HEK293 (cell line): ENCODE data around the gene ZFAND3.
A peak's percentile ranks its signal among the peaks of the same experiment; 100 is the strongest.

Experiments used
- CTCF ChIA-PET: fragments of 350-600 bp; formaldehyde crosslinking; extraction: SDS; loops from one replicate; lab custom pipeline; 2021; ENCODE audit warnings: antibody characterized with exemption; lab: Yijun Ruan, JAX
- POLR2A ChIA-PET: fragments of 300-600 bp; formaldehyde crosslinking; extraction: SDS; loops from one replicate; lab custom pipeline; 2020; ENCODE audit warnings: antibody characterized with exemption, inconsistent platforms; lab: Yijun Ruan, JAX
- H3K27ac ChIP-seq: fragments of 200-500 bp; sonication (Bioruptor generic); 2 replicates; pipeline ENCODE4 v1.5.1; 2014; ENCODE audit warnings: low read depth, low read length, control low read depth, inconsistent platforms; ENCODE audit errors: extremely low read depth
- H3K36me3 ChIP-seq, 2 experiments: fragments of 200-500 bp in 1 of 2; sonication (Bioruptor generic) in 1 of 2; 1 replicate in 1 of 2; 2 replicates in 1 of 2; pipeline ENCODE4 v1.5.1; 2014 to 2017; ENCODE audit warnings: inconsistent platforms in 2 of 2, low read length in 2 of 2; ENCODE audit not compliant: control insufficient read depth in 2 of 2, insufficient read depth in 1 of 2
- H3K4me1 ChIP-seq: fragments of 200-500 bp; sonication (Bioruptor generic); 2 replicates; pipeline ENCODE4 v1.5.1; 2014; ENCODE audit warnings: mild to moderate bottlenecking, low read length, inconsistent platforms; ENCODE audit not compliant: control insufficient read depth, insufficient read depth
- H3K4me3 ChIP-seq: 2 replicates; pipeline ENCODE4 v1.5.1; 2011; ENCODE audit warnings: low read depth, mild to moderate bottlenecking, control low read depth, low read length, moderate library complexity
- H3K9me3 ChIP-seq: fragments of 200-500 bp; sonication (Bioruptor generic); 2 replicates; pipeline ENCODE4 v1.5.1; 2014; ENCODE audit warnings: low read depth, low read length, inconsistent platforms; ENCODE audit not compliant: control insufficient read depth, insufficient read depth
- HOXC10 ChIP-seq: sonication (generic); formaldehyde crosslinking; IDR thresholded peaks from 2 replicates; pipeline ENCODE4 v1.8.1; 2023; ENCODE audit warnings: mild to moderate bottlenecking, missing genetic modification reagents
- PBX3 ChIP-seq: sonication (generic); formaldehyde crosslinking; IDR thresholded peaks from 2 replicates; pipeline ENCODE4 v1.8.1; 2022; ENCODE audit warnings: mild to moderate bottlenecking, moderate library complexity, missing genetic modification reagents
- ZBTB11 ChIP-seq: fragments of 450-650 bp; formaldehyde crosslinking; conservative IDR thresholded peaks from 2 replicates; pipeline ENCODE4 v1.5.1; 2016; ENCODE audit warnings: low read depth, missing biosample characterization, missing genetic modification characterization
- ZBTB6 ChIP-seq: fragments of 450-650 bp; formaldehyde crosslinking; IDR thresholded peaks from 2 replicates; pipeline ENCODE4 v1.5.1; 2017; ENCODE audit warnings: missing biosample characterization, missing genetic modification characterization
- ZNF221 ChIP-seq: fragments of 450-650 bp; formaldehyde crosslinking; IDR thresholded peaks from 2 replicates; pipeline ENCODE4 v1.5.1; 2017; ENCODE audit warnings: missing biosample characterization, missing genetic modification characterization, borderline replicate concordance
- ZNF280C ChIP-seq: fragments of 450-650 bp; formaldehyde crosslinking; IDR thresholded peaks from 2 replicates; pipeline ENCODE4 v1.5.1; 2016; ENCODE audit warnings: missing biosample characterization, missing genetic modification characterization
- ZNF37A ChIP-seq: fragments of 450-650 bp; IDR thresholded peaks from 2 replicates; pipeline ENCODE4 v1.5.1; 2018; ENCODE audit warnings: missing biosample characterization, missing genetic modification characterization
- ZNF433 ChIP-seq: fragments of 450-650 bp; formaldehyde crosslinking; IDR thresholded peaks from 2 replicates; pipeline ENCODE4 v1.5.1; 2016; ENCODE audit warnings: missing biosample characterization, missing genetic modification characterization, low read depth
- ZNF600 ChIP-seq: fragments of 450-650 bp; formaldehyde crosslinking; IDR thresholded peaks from 2 replicates; pipeline ENCODE4 v1.5.1; 2016; ENCODE audit warnings: missing biosample characterization, missing genetic modification characterization
- ZNF639 ChIP-seq: fragments of 450-650 bp; formaldehyde crosslinking; IDR thresholded peaks from 2 replicates; pipeline ENCODE4 v1.5.1; 2016; ENCODE audit warnings: missing biosample characterization, missing genetic modification characterization
- ZNF645 ChIP-seq: fragments of 450-650 bp; formaldehyde crosslinking; IDR thresholded peaks from 2 replicates; pipeline ENCODE4; 2016; ENCODE audit warnings: missing biosample characterization, missing genetic modification characterization
- ZNF677 ChIP-seq: fragments of 450-650 bp; IDR thresholded peaks from 2 replicates; pipeline ENCODE4 v1.5.0; 2018; ENCODE audit warnings: missing biosample characterization, mild to moderate bottlenecking, missing genetic modification characterization, moderate library complexity
- ZNF776 ChIP-seq: fragments of 450-650 bp; formaldehyde crosslinking; IDR thresholded peaks from 2 replicates; pipeline ENCODE4 v1.5.0; 2017; ENCODE audit warnings: missing biosample characterization, missing genetic modification characterization, borderline replicate concordance
- ZNF785 ChIP-seq: fragments of 450-650 bp; formaldehyde crosslinking; IDR thresholded peaks from 2 replicates; pipeline ENCODE4 v1.5.1; 2016; ENCODE audit warnings: missing biosample characterization, missing genetic modification characterization

ZFAND3 gene

GRCh38 chr6:37861452-37861851 lies 41.9 kb downstream of the ZFAND3 start:
- Histone ChIP-seq H3K4me3 (no peak overlapping the region), H3K9me3 (no peaks in the 10 kb centered on the region), H3K4me1 (peaks cover 6% of the 10 kb centered on the region), H3K27ac (no peak overlapping the region), H3K36me3 (peaks cover 0 to 4% of the 10 kb centered on the region in 2 experiments; a peak in 1 of 3 replicates)
- no peak for TF ChIP-seq ZNF677 (tag by site-specific recombination)
- TF ChIP-seq ZNF37A (tag by site-specific recombination), result no peak
- TF ChIP-seq ZBTB11 (tag by site-specific recombination), result no peak
- TF ChIP-seq ZNF785 (tag by site-specific recombination), result no peak
- ChIA-PET POLR2A (no interaction called here), CTCF (no interaction called here)

- H3K4me1 ChIP-seq, result peaks cover 10% of the 10 kb centered on the region
- H3K4me3 ChIP-seq, result no peak overlapping the region
- no peaks in the 10 kb centered on the region for H3K9me3 ChIP-seq
- POLR2A ChIA-PET, result no interaction called here
- peaks cover 0 to 4% of the 10 kb centered on the region in 2 experiments; a peak in 1 of 3 replicates for H3K36me3 ChIP-seq
- TF ChIP-seq ZNF433 (tag by site-specific recombination) (no peak), ZBTB6 (tag by site-specific recombination) (peak; percentile 21; the same call in 1 of the 2 replicates), ZNF600 (tag by site-specific recombination) (peak; percentile 37; the same call in 1 of the 2 replicates)
- CTCF ChIA-PET, result interaction anchor here (0.6 kb wide), 1 partner anchor 126 kb away, joined by 3 read pairs; no protein-coding TSS in a partner anchor
- no peak overlapping the region for H3K27ac ChIP-seq
These were observed 42.9 kb downstream of the ZFAND3 start for GRCh38 chr6:37862430-37862829.

- Histone ChIP-seq H3K9me3 (no peaks in the 10 kb centered on the region), H3K27ac (no peak overlapping the region), H3K4me3 (no peak overlapping the region), H3K36me3 (peaks cover 0 to 4% of the 10 kb centered on the region in 2 experiments; a peak in 1 of 3 replicates), H3K4me1 (peaks cover 11% of the 10 kb centered on the region)
- no peak for TF ChIP-seq ZNF221 (tag by site-specific recombination)
- no peak for TF ChIP-seq ZNF776 (tag by site-specific recombination)
- TF ChIP-seq ZNF639 (tag by site-specific recombination), result no peak
- TF ChIP-seq HOXC10 (CRISPR knock-in tag), result no peak
- no peak for TF ChIP-seq ZNF645
- no peak for TF ChIP-seq ZNF280C (tag by site-specific recombination)
- TF ChIP-seq PBX3 (CRISPR knock-in tag), result no peak
- CTCF ChIA-PET, result no interaction called here
- POLR2A ChIA-PET, result no interaction called here
These were observed 43.5 kb downstream of the ZFAND3 start for GRCh38 chr6:37862992-37863391.
